NCI-H1417 (cell line): ENCODE measurements around the gene GPR137B.

ENCODE experiments used
- DNase-seq, 3 experiments: peaks; one replicate each; lab custom pipeline; 2025; lab: John Stamatoyannopoulos, UW

The GPR137B gene

DNA sequence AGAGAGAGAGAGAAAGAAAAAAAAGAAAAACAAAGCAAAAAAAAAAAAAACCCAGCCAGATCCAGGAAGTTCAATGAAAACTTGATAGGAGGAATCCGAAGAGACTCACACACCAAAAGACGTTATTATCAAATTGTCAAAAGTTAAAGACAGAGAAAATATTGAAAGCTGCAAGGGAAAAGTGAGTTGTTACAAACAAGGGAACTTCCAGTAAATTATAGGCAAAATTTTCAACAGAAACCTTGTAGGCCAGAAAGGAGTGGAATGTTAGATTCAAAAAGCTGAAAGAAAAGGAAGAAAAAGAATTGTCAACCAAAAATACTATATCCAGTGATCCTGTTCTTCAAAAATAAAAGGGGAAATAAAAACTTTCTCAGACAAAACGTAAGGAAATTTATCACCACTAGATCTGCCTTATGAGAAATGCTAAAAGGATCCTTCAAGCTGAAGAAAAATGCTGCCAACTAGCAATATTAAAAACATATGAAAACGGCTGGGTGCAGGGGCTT, 115.8 kb downstream of the GPR137B start:
- no peak for DNase-seq
